ENCODE data around the gene GPC2. TPM values are rescaled to one million over a fixed set of nuclear protein-coding genes. Genes with fewer than 3 reads are reported as not detected.
"Not testable (repeated sequence)": the region's sequence is repeated elsewhere in the genome, so short reads cannot be mapped to it uniquely, and the experiment has no call there.

Gene GPC2
- total RNA-seq, 2 experiments from 2014 or later: 4.8 to 5.5 TPM

- peaks cover 40% of the 10 kb centered on the region for H3K4me1 Mint-ChIP-seq (ENCODE audit: low read depth)
- CTCF ChIA-PET: interaction anchor here (0.7 to 1.7 kb wide), 2 partner anchors 10 to 38 kb away, joined by 3 to 4 read pairs; no protein-coding TSS in a partner anchor
- H3K9me3 Mint-ChIP-seq, POLR2A ChIA-PET, DNase-seq, H3K27ac Mint-ChIP-seq, H3K36me3 Mint-ChIP-seq, H3K27me3 Mint-ChIP-seq, H3K4me3 Mint-ChIP-seq: not testable (repeated sequence)
- intact Hi-C loops (cut with micrococcal nuclease): loop anchor here (10.0 kb wide), 1 partner anchor 95 kb away; no protein-coding TSS in a partner anchor
Measured at GRCh38 chr7:100180084-100180483, 2.9 kb upstream of the GPC2 start.

- intact Hi-C loops (cut with micrococcal nuclease): loop anchor here (1.0 to 5.0 kb wide), 3 partner anchors 7 to 46 kb away; partner anchors contain the start of gene LAMTOR4
- no peaks in the 10 kb centered on the region for H3K9me3 Mint-ChIP-seq
- DNase-seq: no peak
- H3K4me3 Mint-ChIP-seq: peak overlapping the region; percentile 74
- no peak overlapping the region for H3K27ac Mint-ChIP-seq
- ChIA-PET CTCF (interaction anchor here (0.9 to 1.8 kb wide), 3 partner anchors 8 to 56 kb away, joined by 3 to 10 read pairs (median 3); partner anchors contain the start of gene GAL3ST4), POLR2A (interaction anchor here (1.3 kb wide), 1 partner anchor 28 kb away, joined by 4 read pairs; the partner anchor contains the start of gene LAMTOR4)
- peaks cover 29% of the 10 kb centered on the region for H3K4me1 Mint-ChIP-seq (ENCODE audit: low read depth)
- no peaks in the 10 kb centered on the region for H3K36me3 Mint-ChIP-seq
- H3K27me3 Mint-ChIP-seq: no peaks in the 10 kb centered on the region
Measured at GRCh38 chr7:100176096-100177044, 811 bp downstream of the GPC2 start.

GRCh38 chr7:100175296-100175935, 1.8 kb downstream of the GPC2 start:
- ChIA-PET POLR2A (no interaction called here), CTCF (no interaction called here)
- DNase-seq: no peak
- H3K9me3 Mint-ChIP-seq: no peaks in the 10 kb centered on the region
- H3K36me3 Mint-ChIP-seq: no peaks in the 10 kb centered on the region
- intact Hi-C loops (cut with micrococcal nuclease): loop anchor here (5.0 kb wide), 1 partner anchor 47 kb away; no protein-coding TSS in a partner anchor
- H3K27ac Mint-ChIP-seq: no peak overlapping the region
- no peak overlapping the region for H3K4me3 Mint-ChIP-seq
- H3K27me3 Mint-ChIP-seq: peaks cover 2% of the 10 kb centered on the region
- H3K4me1 Mint-ChIP-seq (ENCODE audit: low read depth): peaks cover 27% of the 10 kb centered on the region

- no peak overlapping the region for H3K27ac Mint-ChIP-seq
- no peaks in the 10 kb centered on the region for H3K36me3 Mint-ChIP-seq
- H3K9me3 Mint-ChIP-seq: no peaks in the 10 kb centered on the region
- no peak overlapping the region for H3K4me3 Mint-ChIP-seq
- no peak for DNase-seq
- CTCF ChIA-PET: no interaction called here
- POLR2A ChIA-PET: no interaction called here
- H3K4me1 Mint-ChIP-seq (ENCODE audit: low read depth): peaks cover 30% of the 10 kb centered on the region
- peaks cover 2% of the 10 kb centered on the region for H3K27me3 Mint-ChIP-seq
- intact Hi-C loops (cut with micrococcal nuclease): no loop called here
Measured at GRCh38 chr7:100174582-100174981, 2.6 kb downstream of the GPC2 start.

GRCh38 chr7:100173806-100174495, 3.2 kb downstream of the GPC2 start:
- ChIA-PET CTCF (interaction anchor here (1.0 kb wide), 1 partner anchor 234 kb away, joined by 3 read pairs; no protein-coding TSS in a partner anchor), POLR2A (no interaction called here)
- H3K4me1 Mint-ChIP-seq (ENCODE audit: low read depth): peaks cover 37% of the 10 kb centered on the region
- intact Hi-C loops (cut with micrococcal nuclease): no loop called here
- H3K27me3 Mint-ChIP-seq: peaks cover 2% of the 10 kb centered on the region
- no peaks in the 10 kb centered on the region for H3K9me3 Mint-ChIP-seq
- H3K4me3 Mint-ChIP-seq: no peak overlapping the region
- no peaks in the 10 kb centered on the region for H3K36me3 Mint-ChIP-seq
- no peak overlapping the region for H3K27ac Mint-ChIP-seq
- no peak for DNase-seq

- DNase-seq: no peak
- Mint-ChIP-seq H3K4me1 (ENCODE audit: low read depth) (peaks cover 51% of the 10 kb centered on the region), H3K27ac (no peak overlapping the region), H3K27me3 (peaks cover 2% of the 10 kb centered on the region), H3K9me3 (no peaks in the 10 kb centered on the region), H3K4me3 (peak overlapping the region; percentile 50), H3K36me3 (no peaks in the 10 kb centered on the region)
- intact Hi-C loops (cut with micrococcal nuclease): no loop called here
- CTCF ChIA-PET: no interaction called here
- POLR2A ChIA-PET: interaction anchor here (0.6 kb wide), 1 partner anchor 264 kb away, joined by 4 read pairs; no protein-coding TSS in a partner anchor
Measured at GRCh38 chr7:100171840-100172239, 5.3 kb downstream of the GPC2 start.

GRCh38 chr7:100171087-100171681, 6.0 kb downstream of the GPC2 start:
- Mint-ChIP-seq H3K36me3 (no peaks in the 10 kb centered on the region), H3K27ac (no peak overlapping the region), H3K4me3 (no peak overlapping the region), H3K9me3 (no peaks in the 10 kb centered on the region), H3K4me1 (ENCODE audit: low read depth) (peaks cover 52% of the 10 kb centered on the region), H3K27me3 (peaks cover 2% of the 10 kb centered on the region)
- DNase-seq: no peak
- intact Hi-C loops (cut with micrococcal nuclease): no loop called here
- CTCF ChIA-PET: no interaction called here
- POLR2A ChIA-PET: no interaction called here

- peaks cover 2% of the 10 kb centered on the region for H3K27me3 Mint-ChIP-seq
- no peaks in the 10 kb centered on the region for H3K9me3 Mint-ChIP-seq
- no peaks in the 10 kb centered on the region for H3K36me3 Mint-ChIP-seq
- peaks cover 56% of the 10 kb centered on the region for H3K4me1 Mint-ChIP-seq (ENCODE audit: low read depth)
- no peak for DNase-seq
- H3K27ac Mint-ChIP-seq: no peak overlapping the region
- ChIA-PET CTCF (no interaction called here), POLR2A (no interaction called here)
- intact Hi-C loops (cut with micrococcal nuclease): no loop called here
- H3K4me3 Mint-ChIP-seq: peak overlapping the region; percentile 53
Measured at GRCh38 chr7:100170101-100170897, 6.9 kb downstream of the GPC2 start.

- DNase-seq: no peak
- intact Hi-C loops (cut with micrococcal nuclease): loop anchor here (1.0 kb wide), 1 partner anchor 8 kb away; the partner anchor contains the start of genes GPC2 and STAG3
- Mint-ChIP-seq H3K9me3 (no peaks in the 10 kb centered on the region), H3K4me1 (ENCODE audit: low read depth) (peaks cover 59% of the 10 kb centered on the region), H3K27ac (peak overlapping the region; percentile 36), H3K4me3 (peak overlapping the region; percentile 9), H3K27me3 (peaks cover 2% of the 10 kb centered on the region), H3K36me3 (no peaks in the 10 kb centered on the region)
- ChIA-PET POLR2A (no interaction called here), CTCF (no interaction called here)
Measured at GRCh38 chr7:100169147-100169850, 7.9 kb downstream of the GPC2 start.

GRCh38 chr7:100167912-100168323, 9.3 kb downstream of the GPC2 start:
- ChIA-PET POLR2A (no interaction called here), CTCF (interaction anchor here (0.6 to 1.6 kb wide), 3 partner anchors 9 to 51 kb away, joined by 3 to 4 read pairs (median 4); partner anchors contain the start of gene GPC2)
- no peaks in the 10 kb centered on the region for H3K9me3 Mint-ChIP-seq
- H3K4me1 Mint-ChIP-seq (ENCODE audit: low read depth): peaks cover 73% of the 10 kb centered on the region
- peak overlapping the region; percentile 72 for H3K4me3 Mint-ChIP-seq
- intact Hi-C loops (cut with micrococcal nuclease): no loop called here
- H3K27me3 Mint-ChIP-seq: peaks cover 2% of the 10 kb centered on the region
- H3K36me3 Mint-ChIP-seq: no peaks in the 10 kb centered on the region
- no peak for DNase-seq
- H3K27ac Mint-ChIP-seq: peak overlapping the region; percentile 35

Measured in activated CD4-positive, alpha-beta memory T cell treated with anti-CD3 and anti-CD28 coated beads for 36 hours (primary cell).